GM18508 (cell line): ENCODE measurements around the gene OTX2.

ENCODE experiments used
- ATAC-seq: cut with Tn5 transposase; IDR thresholded peaks from one replicate; pipeline ENCODE4 v1.9.1; 2021; ENCODE audit warnings: moderate number of reproducible peaks; ENCODE audit not compliant: insufficient read depth, unreplicated experiment

The OTX2 gene

DNA sequence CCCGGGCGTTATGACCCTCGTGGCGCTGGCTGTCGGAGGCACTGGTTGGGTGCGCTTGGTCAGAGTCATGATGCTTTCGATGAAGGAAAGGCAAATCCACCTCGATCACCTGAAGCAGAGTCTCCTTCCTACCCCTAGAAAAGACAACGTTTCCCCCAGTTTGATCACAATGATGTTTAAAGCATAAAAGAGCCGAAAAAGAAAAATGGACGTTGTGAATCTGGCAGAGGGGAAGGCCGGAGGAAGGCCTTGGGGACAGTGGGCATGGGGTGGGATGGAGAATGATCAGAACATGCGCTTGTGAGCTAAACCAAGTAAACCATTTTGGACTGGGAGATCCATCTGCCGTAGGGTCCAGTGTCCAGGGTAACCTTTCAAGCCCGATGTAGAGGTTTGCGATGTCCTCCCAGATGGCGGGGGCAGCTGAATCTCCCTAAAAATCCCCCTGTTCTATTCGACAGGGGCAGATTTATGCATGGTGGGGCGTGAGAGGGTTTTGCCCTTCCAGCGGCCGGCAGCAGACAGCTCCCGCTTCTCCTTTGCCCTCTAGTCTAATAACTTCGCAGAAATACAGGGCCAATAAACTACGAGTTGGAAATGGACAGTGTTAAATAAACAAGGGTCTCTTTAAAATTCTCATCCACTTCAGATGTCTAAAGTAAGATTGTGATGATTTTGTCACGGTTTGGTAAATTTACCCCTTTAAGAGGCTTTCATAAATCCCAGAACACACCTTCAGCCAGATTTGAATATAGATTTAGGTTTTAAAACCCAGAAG is 2.3 kb upstream of the OTX2 start:
- no peak for ATAC-seq

DNA sequence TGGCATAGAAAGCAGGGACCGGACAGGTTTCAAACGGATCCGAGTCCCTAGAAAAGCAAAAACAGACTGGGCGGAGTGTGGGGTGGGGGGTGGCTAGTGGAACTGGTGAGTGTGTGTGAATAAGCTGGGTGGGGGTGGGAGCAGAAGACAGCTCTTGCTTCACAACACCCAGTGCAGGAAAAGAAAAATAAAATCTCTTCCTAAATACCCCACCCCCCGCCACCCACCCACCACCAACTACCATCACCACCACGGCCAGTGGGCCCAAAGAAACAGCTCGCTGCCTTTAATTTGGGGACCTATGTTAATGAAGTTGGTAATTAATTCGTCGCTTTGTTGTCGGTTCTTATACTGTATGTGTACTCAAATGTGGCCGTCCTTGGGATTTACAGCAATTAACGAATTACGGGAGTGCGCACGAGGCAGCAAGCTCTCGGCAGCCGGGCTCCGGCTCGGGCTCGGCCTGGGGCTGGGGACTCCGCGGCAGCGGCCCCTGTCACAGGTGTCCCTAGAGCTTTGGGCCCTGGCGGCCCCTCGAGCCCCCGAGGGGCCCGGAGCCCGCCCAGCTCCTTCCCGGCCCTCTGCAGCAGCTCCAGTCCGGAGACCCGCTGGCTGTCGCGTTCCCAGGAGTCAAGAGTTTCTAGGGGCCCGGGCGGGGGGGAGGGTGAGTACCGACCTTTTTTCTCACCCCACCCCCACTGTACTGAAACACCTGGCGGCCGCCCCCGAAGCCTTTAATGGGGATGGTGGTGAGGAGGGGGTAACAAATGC is 1.5 kb upstream of the OTX2 start:
- ATAC-seq: no peak

DNA sequence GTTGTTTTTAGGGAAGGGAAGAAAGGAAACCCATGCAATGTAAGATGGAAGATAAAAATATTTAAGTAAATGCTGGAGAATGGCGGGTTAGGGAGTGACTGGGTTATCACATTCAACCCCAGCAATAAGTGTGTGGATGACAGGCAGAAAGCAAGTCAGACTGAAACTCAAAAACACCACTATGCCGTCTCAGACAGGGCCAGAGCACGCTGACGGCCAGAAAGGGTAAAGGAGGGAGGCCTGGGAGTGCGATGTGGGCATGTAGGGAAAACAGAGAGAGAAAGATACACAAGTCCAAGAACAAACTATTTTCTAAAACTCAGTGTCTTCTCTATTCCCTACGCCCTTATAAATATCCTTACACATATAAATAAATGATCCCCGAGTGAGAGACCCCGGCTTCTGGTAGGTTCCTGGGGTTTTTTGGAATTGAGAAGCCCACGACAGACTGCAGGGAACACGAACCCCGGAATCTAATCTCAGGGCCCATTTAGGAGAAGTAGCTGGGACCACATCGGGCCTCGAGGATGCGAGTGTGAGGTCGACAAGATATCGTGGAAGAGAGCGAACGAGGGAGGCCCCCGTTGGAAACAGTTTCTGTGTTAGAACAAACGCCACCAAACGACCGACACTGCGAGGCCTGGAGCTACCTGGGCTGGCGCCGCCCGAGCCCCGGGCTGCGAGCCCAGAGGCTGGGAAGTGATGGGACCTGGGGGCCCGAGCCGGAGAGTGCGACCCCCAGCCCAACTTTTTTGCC is 735 bp upstream of the OTX2 start:
- ATAC-seq: no peak

DNA sequence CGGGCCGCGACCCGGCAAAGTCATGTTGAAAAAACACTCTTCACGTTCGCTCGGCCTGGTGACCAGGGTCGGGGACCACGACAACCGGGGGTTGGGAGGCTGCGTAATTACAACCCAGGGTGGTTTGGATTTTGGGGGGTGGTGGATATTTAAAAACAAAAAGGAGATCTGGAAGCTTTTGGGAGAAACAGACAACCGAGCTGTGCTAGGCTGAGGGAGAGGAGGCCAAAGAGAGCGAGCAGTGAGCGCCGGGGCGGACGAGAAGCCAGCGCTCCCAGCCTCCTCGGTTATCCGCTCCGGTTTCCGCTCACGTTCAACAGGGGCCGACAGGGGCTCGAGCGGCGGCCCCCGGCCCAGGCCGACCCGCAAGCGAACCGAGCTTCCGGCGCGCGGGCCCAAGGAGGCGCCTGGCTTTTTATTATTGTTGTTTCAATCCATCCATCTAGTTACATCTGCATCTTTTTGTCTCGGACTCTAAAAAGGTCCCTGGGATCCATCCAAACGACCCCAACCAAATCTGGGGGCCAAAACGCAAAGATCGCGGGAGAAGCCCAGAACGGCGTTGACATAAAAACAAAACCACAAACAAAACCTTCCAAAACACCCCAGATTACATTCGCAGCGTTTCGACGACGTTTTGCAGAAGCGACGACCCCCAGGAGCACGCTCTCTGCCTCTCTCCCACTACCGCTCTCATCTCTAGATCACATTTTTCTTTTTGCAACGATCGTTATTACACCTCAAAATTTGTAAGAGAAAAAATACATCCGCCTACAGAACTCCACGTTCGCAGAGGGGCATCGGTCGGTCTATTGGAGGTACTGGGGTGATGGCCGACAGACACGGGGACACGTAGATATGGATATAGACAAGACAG is 771 bp downstream of the OTX2 start:
- ATAC-seq: no peak

DNA sequence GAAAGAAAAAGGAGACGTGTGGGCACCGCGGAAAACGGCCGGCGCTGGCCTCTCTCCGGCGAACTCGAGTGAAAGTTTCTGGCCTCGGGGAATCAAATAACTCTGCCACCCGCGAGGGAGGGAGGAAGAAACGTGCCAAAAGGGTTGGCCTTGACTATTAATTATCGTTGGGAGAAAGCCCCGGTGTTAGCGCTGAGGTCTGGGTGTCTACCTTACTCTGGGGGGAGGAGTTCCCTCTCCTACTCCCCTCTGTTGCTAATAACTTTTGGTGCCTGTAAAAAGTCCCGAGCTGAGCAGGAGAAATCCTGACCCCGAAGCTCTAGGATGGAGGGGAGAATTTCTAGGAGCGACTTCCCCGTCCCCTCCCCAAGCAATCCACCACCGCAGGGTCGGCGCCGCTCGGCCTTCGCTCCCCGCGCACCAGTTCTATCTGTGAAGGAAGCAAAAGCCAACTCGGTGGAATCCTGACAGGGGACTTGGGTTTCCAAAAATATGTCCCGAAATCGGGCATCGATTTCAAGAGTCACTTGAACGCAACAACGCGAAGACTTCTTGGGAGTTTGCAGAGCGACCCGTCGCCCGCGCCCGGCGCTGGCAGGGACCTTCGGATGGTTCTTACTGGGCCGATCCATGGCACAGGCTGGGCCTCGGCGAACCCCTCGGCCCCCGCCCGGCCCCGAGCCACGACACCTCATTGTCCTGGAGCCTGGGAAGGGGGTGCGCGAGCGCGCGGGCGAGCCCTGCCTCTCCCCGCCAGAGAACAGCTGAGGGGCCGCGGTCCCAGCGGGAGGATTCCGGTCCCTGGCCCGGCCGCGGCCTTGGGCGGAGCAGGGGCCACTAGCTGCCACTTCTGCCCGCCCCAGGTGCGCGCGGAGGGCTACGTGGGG is 1.7 kb downstream of the OTX2 start:
- ATAC-seq: no peak

DNA sequence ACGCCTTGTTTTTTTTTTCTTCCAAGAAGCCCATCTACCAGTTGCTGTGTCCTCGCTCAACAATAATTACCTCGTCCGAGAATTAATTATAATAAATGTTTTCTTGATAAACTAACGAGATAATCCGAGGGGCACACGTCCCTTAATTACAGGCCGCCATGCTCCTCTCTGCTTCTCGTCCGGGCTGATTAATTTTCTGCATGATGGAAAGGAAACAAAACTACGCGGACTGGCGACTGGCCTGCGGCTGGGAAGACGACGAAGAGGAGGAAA is 2.2 kb downstream of the OTX2 start:
- no peak for ATAC-seq

DNA sequence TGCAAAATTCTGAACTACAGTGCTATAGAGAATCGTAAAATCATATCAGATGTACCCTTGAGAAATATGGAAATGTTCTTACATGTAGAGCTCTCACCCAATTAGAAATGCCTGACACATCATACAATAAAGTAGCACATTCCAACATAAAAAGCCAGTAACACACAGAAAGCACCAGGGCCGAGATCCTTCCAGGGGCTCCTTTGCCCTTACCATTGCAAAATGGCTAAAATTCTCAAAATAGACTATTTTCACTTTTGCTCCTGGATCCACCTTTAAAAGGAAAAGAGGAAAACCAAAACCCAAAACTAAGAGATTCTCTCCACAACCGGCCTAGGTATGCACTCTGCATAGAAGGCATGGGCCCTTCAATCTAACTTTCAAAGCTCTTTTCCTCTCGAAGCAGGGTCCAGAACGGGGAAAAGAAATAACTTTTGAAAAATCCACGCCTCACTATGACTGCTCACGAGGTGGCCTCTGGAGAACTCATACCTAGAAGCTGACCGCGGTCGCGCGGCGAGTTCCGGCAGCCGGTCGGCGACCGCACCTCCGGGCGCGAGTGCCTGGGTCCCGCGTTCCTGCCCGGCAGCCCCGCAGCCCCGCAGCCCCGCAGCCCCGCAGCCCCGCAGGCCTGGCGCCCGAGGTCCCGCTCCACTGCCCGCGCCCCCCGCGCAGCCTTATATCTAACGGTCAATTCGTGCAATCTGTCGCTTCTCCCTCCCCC is 2.7 kb downstream of the OTX2 start:
- no peak for ATAC-seq

DNA sequence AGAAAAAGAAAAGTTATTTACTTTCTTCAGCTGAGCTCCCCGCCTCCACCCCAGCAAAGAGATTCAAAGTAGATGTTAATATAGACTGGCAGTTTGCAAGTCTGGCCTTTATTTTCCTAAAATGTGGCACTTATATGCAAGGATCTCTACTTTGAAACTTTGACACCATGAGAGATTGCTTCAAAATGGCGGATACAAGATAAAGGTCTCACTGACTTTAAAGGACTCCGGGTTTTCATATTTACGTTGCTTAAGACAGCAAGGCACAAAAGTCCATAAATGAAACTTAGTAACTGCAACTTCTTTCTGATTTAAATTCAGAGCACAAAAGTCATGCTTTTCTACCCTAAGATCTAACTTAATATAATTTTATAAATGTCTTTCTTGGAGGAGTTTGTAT is 3.5 kb downstream of the OTX2 start:
- ATAC-seq: no peak

DNA sequence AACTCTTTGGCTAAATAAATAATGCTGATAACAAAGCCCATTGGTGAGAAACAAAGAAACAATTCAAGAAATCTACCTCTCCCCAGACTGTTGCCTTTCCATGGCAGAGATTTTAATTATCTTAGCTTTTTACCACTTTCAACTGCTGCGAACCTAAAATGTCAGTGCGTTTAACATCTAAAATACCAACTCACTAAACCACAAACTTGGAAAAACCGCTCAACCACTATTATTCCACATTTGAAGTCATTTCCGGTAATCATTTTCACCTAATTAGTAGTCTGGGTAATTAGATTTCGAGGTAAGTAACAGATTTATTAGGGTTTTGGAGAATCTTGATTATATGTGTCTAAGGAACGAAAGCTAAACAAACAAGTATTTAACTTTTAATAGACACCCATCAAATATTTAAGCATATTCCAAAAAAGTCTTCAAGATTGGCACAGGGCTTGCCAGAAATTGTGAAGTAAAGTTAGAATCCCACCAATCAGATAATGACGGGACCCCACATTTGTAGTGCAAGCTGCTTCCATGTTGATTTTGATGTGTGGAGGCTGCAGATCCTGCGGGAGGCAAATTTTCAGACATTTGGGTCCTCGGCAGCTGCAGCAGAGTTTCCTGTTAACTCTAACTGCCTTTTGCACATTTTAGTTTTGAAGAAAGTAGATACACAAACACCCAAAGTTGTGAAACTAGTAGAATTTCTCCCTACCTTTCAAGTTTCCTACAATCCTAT is 4.1 kb downstream of the OTX2 start:
- ATAC-seq: no peak

DNA sequence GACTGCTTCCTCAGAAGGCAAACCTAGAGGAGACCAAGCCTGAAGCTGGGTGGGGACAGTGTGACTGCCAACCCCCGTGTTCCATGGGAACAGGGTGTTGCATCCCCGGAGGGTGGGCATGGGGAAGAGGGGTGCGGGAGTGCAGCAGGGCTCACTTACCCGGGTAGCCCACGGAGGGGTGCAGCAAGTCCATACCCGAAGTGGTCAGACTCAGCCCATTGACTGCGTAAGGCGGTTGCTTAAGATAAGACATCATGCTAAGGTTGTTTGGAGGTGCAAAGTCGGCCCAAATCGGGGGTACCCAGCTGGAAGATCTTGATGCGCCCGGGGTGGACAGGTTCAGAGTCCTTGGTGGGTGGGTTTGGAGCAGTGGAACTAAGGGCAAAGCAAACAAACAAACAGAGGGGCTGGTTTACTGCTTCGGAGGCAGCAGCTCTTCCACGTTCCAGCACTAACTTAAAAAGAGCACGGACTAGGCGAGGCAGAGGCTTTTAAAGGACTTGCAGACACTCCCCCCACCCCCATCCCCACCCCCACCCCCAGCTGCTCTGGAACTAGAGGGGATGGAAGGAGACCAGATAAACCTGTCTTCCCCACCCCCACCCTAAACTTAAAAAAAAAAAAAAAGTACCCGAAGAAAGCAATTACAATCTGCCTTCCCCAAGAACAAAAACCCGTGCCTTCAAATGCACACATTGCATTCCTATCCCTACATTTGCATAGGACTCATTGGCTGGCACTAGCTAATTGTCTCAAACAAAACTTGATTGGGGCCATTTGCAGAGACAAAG is 4.9 kb downstream of the OTX2 start:
- ATAC-seq: no peak

DNA sequence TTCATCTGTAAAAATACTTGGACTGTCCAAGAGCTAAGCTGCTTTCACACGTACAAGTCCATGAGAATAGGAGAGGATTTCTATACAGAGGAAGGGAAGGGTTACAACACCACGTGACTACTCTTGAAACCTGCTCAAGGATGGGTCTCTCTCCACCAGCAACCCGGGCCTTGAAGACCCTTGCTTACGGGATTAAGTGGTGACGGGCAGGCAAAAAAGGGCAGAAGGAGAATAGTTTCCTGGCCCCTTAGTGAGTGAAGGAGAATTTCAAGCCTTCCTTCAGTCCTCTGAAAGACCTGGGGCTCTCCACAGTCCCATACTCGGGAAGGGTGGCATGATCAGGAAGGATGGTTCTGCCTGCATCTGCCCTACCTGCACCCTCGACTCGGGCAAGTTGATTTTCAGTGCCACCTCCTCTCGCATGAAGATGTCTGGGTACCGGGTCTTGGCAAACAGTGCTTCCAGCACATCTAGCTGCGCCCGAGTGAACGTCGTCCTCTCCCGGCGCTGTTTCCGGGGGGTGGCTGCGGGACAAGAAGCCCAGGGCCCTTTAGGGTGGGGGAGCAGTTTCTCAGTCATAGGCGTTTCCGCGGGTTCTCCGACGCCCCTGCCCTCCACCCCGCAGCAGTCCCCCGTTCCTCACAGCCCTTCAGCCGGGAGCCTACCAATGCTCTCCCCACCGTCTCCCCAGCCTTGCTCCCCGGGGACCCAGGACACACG is 6.3 kb downstream of the OTX2 start:
- no peak for ATAC-seq

DNA sequence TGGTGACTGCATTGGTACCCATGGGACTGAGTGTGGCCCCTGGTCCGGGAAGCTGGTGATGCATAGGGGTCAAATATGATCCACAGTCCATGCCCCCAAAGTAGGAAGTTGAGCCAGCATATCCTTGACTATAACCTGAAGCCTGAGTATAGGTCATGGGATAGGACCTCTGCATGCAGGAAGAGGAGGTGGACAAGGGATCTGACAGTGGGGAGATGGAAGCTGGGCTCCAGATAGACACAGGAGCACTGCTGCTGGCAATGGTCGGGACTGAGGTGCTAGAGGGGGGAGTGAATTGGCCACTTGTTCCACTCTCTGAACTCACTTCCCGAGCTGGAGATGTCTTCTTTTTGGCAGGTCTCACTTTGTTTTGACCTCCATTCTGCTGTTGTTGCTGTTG is 8.4 kb downstream of the OTX2 start:
- no peak for ATAC-seq

DNA sequence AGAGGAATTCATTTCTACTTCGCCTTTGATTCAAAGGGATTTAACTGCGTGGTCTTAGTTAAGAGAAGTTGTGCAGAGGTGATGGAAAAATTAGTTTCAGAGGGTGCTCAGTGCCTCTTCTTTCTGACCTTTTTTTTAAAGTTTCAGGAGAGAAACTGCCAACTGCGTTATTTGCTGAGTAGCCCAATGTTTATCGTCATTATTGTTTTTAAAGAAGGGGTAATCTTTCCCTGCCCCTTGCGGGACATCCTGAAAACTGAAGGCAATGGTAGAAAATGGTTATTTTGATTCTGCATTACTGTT is 11.0 kb downstream of the OTX2 start:
- ATAC-seq: no peak

DNA sequence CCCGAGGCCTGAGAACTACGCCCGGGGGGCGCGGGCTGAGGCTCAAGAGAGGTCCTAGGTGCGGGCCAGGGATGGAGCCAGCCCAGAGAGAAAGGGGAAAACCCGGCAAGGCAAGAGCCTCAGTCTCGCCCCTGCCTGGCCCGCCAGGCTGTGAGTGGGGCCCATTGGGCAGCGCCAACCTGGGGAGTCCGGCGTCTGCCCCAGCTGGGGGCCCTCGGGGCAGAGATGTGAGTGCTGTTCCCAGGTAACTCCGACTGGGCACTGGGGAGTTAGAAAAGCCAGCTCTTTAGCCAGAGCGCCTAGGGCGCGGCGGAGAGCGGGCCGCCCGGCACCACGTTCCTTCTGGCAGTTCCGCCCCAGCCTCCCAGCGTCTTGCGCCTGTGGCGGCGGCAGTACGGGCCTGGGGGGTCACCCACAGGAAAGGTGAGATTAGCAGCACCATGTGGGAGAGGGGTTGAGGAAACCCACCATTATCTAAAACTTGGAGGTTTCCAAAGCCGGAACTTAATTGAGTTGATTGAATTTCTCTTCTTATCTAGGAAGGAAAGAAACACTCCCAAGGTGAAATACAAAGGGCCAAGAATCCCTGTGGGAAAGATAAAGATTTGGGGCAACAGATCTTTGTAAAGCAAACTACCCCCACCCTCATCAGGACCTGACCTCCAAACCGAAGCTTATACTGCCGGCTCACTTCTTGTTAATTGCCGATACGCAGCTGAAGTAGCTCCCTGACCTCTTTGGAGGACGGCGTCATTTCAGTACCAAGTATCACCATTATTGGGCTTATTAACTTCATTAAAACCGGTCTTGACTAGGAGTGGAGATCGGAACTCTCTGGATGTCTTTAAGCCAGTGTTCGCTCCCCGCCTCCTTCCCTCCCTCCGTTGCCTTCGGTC is 11.6 kb downstream of the OTX2 start:
- ATAC-seq: no peak

DNA sequence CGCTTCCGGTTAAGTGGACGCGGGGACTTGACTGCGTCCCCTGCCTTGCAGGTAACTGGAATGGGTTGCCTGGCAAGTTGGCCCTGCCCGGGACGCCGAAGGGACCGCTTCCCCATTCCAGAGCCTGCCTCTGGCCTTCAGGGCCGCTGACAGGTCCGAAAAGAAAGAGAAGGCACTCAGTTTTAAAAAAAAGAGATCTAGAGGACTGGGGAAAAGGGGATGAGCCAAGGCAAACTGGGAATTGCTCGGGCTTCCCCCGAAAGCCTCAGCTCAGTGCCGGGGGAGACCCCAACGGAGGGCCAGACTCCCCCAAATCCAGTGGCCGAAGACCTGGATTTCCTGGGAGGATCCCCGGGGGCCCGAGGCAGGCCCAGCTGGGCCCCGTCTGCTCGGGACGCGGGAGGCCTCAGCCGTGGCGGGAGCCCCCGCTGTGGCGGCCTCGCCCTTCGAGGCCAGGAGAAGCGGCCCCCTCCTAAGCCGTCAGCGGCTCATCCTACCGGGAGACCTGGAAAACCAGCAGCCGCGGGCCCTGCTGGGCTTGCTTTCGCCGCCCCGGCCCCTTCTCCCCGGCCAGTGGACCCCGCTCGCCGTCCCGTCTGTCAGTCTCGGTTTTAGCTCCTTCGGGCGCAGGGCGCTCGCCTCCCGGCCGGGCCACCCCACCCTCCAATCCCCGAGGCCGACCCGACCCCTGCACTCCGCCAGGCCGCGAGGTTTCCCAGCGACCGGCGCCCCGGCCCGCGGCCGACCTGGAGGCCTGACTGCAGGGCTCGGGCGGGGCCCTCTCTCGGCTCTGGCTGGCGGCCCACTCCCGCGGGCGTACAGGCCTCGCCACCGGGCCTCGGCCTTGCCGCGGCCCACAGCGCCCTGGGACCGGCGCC is 12.5 kb downstream of the OTX2 start:
- no peak for ATAC-seq
